Panc1 (cell line): ENCODE measurements around the gene C4orf50. TPM values are rescaled to one million over a fixed set of nuclear protein-coding genes. Genes with fewer than 3 reads are reported as not detected.

Experiments
- ATAC-seq: fragments of 200-7000 bp; cut with Tn5 transposase; 2 replicates; pipeline ENCODE4 v1.9.1; 2020; ENCODE audit warnings: mild to moderate bottlenecking, moderate library complexity
- BruUV-seq: library from RNA; stranded (reverse); fragments of 400-500 nt; replicated peaks from 2 replicates; lab custom pipeline; 2021; lab: Mats Ljungman, UMichigan
- CTCF ChIA-PET: fragments of 300-600 bp; sonication (Branson Sonifier 250); formaldehyde crosslinking; loops from one replicate; lab custom pipeline; 2022; ENCODE audit warnings: antibody characterized with exemption; lab: Charles Lee
- POLR2A ChIA-PET: fragments of 300-600 bp; sonication (Branson Sonifier 250); formaldehyde crosslinking; loops from one replicate; lab custom pipeline; 2022; ENCODE audit warnings: antibody characterized with exemption; lab: Charles Lee
- DNase-seq: peaks from one replicate; pipeline ENCODE4 v3.0.0-alpha.2; 2010; ENCODE audit warnings: low read depth, low spot score
- H3K27ac ChIP-seq: 2 replicates; pipeline ENCODE4 v1.5.1; 2011; ENCODE audit warnings: mild to moderate bottlenecking, low read length, inconsistent platforms
- H3K27me3 ChIP-seq: fragments of 200-500 bp; sonication (Bioruptor generic); 2 replicates; pipeline ENCODE4 v1.6.0; 2014; ENCODE audit warnings: low read length, inconsistent platforms; ENCODE audit not compliant: control insufficient read depth, insufficient read depth
- H3K36me3 ChIP-seq: fragments of 200-500 bp; sonication (Bioruptor generic); 2 replicates; pipeline ENCODE4 v1.5.1; 2014; ENCODE audit warnings: inconsistent platforms, mild to moderate bottlenecking, low read length, moderate library complexity; ENCODE audit not compliant: control insufficient read depth, insufficient read depth
- H3K4me1 ChIP-seq: 2 replicates; pipeline ENCODE4 v1.5.1; 2011; ENCODE audit warnings: inconsistent platforms, mild to moderate bottlenecking, low read length, moderate library complexity; ENCODE audit not compliant: control insufficient read depth, insufficient read depth
- H3K4me3 ChIP-seq, 2 experiments: 2 replicates each; pipeline ENCODE4 v1.5.1; 2011 to 2012; ENCODE audit warnings: low read depth in 2 of 2, low read length in 2 of 2, mild to moderate bottlenecking in 2 of 2, inconsistent platforms in 1 of 2, moderate library complexity in 1 of 2
- H3K9me3 ChIP-seq: fragments of 200-500 bp; sonication (Bioruptor generic); 2 replicates; pipeline ENCODE4 v1.5.1; 2014; ENCODE audit warnings: low read depth, mild to moderate bottlenecking, inconsistent platforms, low read length, moderate library complexity; ENCODE audit not compliant: control insufficient read depth, insufficient read depth
- CTCF ChIP-seq: fragments of 450-650 bp; IDR thresholded peaks from 2 replicates; pipeline ENCODE4 v1.5.1; 2017; ENCODE audit warnings: mild to moderate bottlenecking
- POLR2AphosphoS5 ChIP-seq: IDR thresholded peaks from 2 replicates; pipeline ENCODE4 v1.6.1; 2012; ENCODE audit warnings: mild to moderate bottlenecking, low read depth, low read length, moderate library complexity
- REST ChIP-seq, 2 experiments: IDR thresholded peaks; 2 replicates each; pipeline ENCODE4 v1.6.1; 2011 to 2012; ENCODE audit warnings: low read depth in 2 of 2, control low read depth in 1 of 2, low read length in 1 of 2, mild to moderate bottlenecking in 1 of 2, moderate library complexity in 1 of 2; ENCODE audit not compliant: insufficient read depth in 1 of 2
- SIN3A ChIP-seq: IDR thresholded peaks from 2 replicates; pipeline ENCODE4 v1.6.1; 2012; ENCODE audit warnings: low read depth, mild to moderate bottlenecking, low read length, moderate library complexity, borderline replicate concordance; ENCODE audit not compliant: insufficient read depth
- TCF7L2 ChIP-seq: IDR thresholded peaks from 2 replicates; pipeline ENCODE4 v1.6.1; 2011; ENCODE audit warnings: mild to moderate bottlenecking, low read depth, low read length, inconsistent platforms
- in situ Hi-C: cut with HindIII; loops from 2 replicates; pipeline ENCODE4 v1.10.0; 2016; ENCODE audit warnings: low sequenced_read_pairs, low pct_unique_long_range_greater_than_20kb
- intact Hi-C: fragments of 100-400 bp; cut with micrococcal nuclease; formaldehyde crosslinking; loops from one replicate; pipeline ENCODE4 v1.10.0; 2022; ENCODE audit not compliant: unreplicated experiment
- total RNA-seq: library from RNA; stranded (reverse); gene quantifications from one replicate; pipeline ENCODE4 v1.2.1, GENCODE V29; 2021; ENCODE audit not compliant: unreplicated experiment

The C4orf50 gene
- total RNA-seq, 1 experiment from 2014 or later: under 0.01 TPM

DNA sequence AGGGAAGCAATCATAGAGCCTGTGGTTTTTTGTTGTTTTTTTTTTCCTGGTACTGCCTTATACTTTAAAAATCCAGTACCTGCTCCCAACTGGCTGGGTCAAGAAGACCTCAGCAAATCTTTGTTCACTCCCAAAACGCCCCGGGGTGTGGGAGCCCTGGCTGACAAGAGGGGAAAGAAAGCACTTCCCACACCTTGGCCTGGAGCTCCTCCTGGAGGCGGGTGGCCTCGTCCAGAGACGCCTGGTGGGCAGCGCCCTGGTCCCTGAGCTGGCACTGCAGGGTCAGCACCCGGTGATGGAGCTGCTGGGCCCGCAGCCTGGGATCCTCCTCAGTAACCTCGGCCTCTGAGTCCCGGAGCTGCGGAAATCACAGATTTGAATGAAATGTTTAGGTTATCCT is 38.2 kb downstream of the C4orf50 start:
- no TSS peak for BruUV-seq
- no peak for DNase-seq
- intact Hi-C loops: loop anchor here (10.0 kb wide), 1 partner anchor 145 kb away; no protein-coding TSS in a partner anchor
- TF ChIP-seq CTCF: peak; percentile 74
- no peak for TF ChIP-seq POLR2AphosphoS5
- no peak for TF ChIP-seq SIN3A
- TF ChIP-seq TCF7L2: no peak
- no peak for TF ChIP-seq REST (IDR thresholded peaks at IDR 0.05; ENCODE audit: insufficient read depth in 1 of 2, low read depth in 2 of 2, low read length in 1 of 2)
- ATAC-seq: peak; percentile 87
- Histone ChIP-seq H3K4me1 (no peaks in the 10 kb centered on the region), H3K36me3 (no peaks in the 10 kb centered on the region), H3K27me3 (peaks cover 12% of the 10 kb centered on the region; the same call in 1 of the 2 replicates), H3K9me3 (peaks cover 3% of the 10 kb centered on the region; the same call in 1 of the 2 replicates), H3K4me3 (no peak overlapping the region), H3K27ac (no peak overlapping the region)
- CTCF ChIA-PET: interaction anchor here (0.7 kb wide), 3 partner anchors 132 to 1540 kb away, joined by 3 read pairs; no protein-coding TSS in a partner anchor
- in situ Hi-C loops: no loop called here
- POLR2A ChIA-PET: no interaction called here

GRCh38 chr4:5976921-5977320 is 41.3 kb downstream of the C4orf50 start:
- no peak overlapping the region for H3K4me3 ChIP-seq
- peaks cover 12% of the 10 kb centered on the region; the same call in 1 of the 2 replicates for H3K27me3 ChIP-seq
- no TSS peak for BruUV-seq
- in situ Hi-C loops (no loop called here), intact Hi-C loops (loop anchor here (10.0 kb wide), 1 partner anchor 142 kb away; no protein-coding TSS in a partner anchor)
- DNase-seq (no peak), ATAC-seq (no peak)
- TF ChIP-seq TCF7L2 (no peak), SIN3A (no peak), CTCF (no peak), REST (IDR thresholded peaks at IDR 0.05; ENCODE audit: insufficient read depth in 1 of 2, low read depth in 2 of 2, low read length in 1 of 2) (no peak), POLR2AphosphoS5 (no peak)
- ChIA-PET POLR2A (no interaction called here), CTCF (interaction anchor here (0.6 kb wide), 1 partner anchor 97 kb away, joined by 5 read pairs; no protein-coding TSS in a partner anchor)
- no peaks in the 10 kb centered on the region for H3K36me3 ChIP-seq
- no peaks in the 10 kb centered on the region for H3K9me3 ChIP-seq
- no peak overlapping the region for H3K27ac ChIP-seq
- no peaks in the 10 kb centered on the region for H3K4me1 ChIP-seq
